AG04449 (cell line): ENCODE data around the gene OR5T1.

Experiments used
- CTCF ChIA-PET: fragments of 350-600 bp; formaldehyde crosslinking; extraction: SDS; loops from one replicate; lab custom pipeline; 2021; ENCODE audit warnings: antibody characterized with exemption; lab: Yijun Ruan, JAX
- POLR2A ChIA-PET: fragments of 400-600, 350-600 bp; formaldehyde crosslinking; extraction: SDS; loops from one replicate; lab custom pipeline; 2020; ENCODE audit warnings: antibody characterized with exemption, inconsistent platforms; lab: Yijun Ruan, JAX
- DNase-seq: peaks from one replicate; pipeline ENCODE4 v3.0.0-alpha.2; 2010; ENCODE audit warnings: low read depth, low spot score
- H3K4me3 ChIP-seq: 2 replicates; pipeline ENCODE4 v1.5.1; 2011; ENCODE audit warnings: low read depth, mild to moderate bottlenecking, control low read depth, low read length
- TF ChIP-seq, protein P1 (sequence below): IDR thresholded peaks from one replicate; pipeline ENCODE4 v1.5.1; 2011; ENCODE audit warnings: mild to moderate bottlenecking, moderate library complexity, low read length, control low read depth, inconsistent platforms; ENCODE audit not compliant: insufficient read depth; ENCODE audit errors: missing control alignments

The OR5T1 gene

DNA sequence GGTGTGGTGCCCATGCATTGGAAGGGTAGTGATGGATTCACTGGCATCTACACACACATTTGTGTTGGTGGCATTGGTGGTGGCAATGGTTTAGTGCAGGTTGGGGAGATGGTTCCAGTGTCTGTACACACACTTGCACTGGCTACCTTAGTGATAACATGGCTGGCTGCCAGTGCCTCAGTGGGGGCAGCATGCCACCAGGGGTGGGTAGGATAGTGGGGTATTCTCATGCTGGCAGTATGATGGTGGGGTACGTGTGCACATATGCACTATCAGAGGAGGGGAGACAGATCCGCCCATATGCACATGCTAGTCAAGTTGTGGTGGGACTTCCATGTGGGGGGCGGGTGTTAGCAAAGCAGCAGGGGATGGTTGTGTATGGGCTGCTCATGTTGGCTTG, 33.9 kb downstream of the OR5T1 start:
- TF ChIP-seq, protein P1, sequence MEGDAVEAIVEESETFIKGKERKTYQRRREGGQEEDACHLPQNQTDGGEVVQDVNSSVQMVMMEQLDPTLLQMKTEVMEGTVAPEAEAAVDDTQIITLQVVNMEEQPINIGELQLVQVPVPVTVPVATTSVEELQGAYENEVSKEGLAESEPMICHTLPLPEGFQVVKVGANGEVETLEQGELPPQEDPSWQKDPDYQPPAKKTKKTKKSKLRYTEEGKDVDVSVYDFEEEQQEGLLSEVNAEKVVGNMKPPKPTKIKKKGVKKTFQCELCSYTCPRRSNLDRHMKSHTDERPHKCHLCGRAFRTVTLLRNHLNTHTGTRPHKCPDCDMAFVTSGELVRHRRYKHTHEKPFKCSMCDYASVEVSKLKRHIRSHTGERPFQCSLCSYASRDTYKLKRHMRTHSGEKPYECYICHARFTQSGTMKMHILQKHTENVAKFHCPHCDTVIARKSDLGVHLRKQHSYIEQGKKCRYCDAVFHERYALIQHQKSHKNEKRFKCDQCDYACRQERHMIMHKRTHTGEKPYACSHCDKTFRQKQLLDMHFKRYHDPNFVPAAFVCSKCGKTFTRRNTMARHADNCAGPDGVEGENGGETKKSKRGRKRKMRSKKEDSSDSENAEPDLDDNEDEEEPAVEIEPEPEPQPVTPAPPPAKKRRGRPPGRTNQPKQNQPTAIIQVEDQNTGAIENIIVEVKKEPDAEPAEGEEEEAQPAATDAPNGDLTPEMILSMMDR: no peak
- no peak overlapping the region for H3K4me3 ChIP-seq
- DNase-seq: no peak
- CTCF ChIA-PET: no interaction called here
- POLR2A ChIA-PET: no interaction called here

GRCh38 chr11:56314844-56315243, 40.9 kb downstream of the OR5T1 start, which contains the start of gene OR8K3:
OR8K3 (plus strand) TSS chr11:56315144; CDS start chr11:56318307, 3,163 bp downstream.
- TF ChIP-seq, protein P1: no peak
- no peak within 1 kb of the TSS for H3K4me3 ChIP-seq
- DNase-seq: no peak
- ChIA-PET POLR2A (no interaction called here), CTCF (no interaction called here)
